NB4 (cell line): ENCODE data around the gene INHBB.

Experiments
- DNase-seq: peaks from one replicate; pipeline ENCODE4 v3.0.0; 2010; ENCODE audit warnings: low read depth
- H3K4me3 ChIP-seq: one replicate; pipeline ENCODE4 v1.5.1; 2011; ENCODE audit warnings: mild to moderate bottlenecking, low read depth, low read length, moderate library complexity
- CTCF ChIP-seq: IDR thresholded peaks from one replicate; pipeline ENCODE4 v1.5.1; 2012; ENCODE audit warnings: low read depth, low read length
- MAX ChIP-seq: IDR thresholded peaks from 2 replicates; pipeline ENCODE4 v1.6.1; 2011; ENCODE audit warnings: low read depth, low read length
- MYC ChIP-seq: IDR thresholded peaks from 2 replicates; pipeline ENCODE4 v1.6.1; 2011; ENCODE audit warnings: low read depth, low read length
- POLR2A ChIP-seq: IDR thresholded peaks from 2 replicates; pipeline ENCODE4 v1.6.1; 2011; ENCODE audit warnings: mild to moderate bottlenecking; ENCODE audit not compliant: insufficient read length; ENCODE audit errors: extremely low read depth

Gene INHBB

GRCh38 chr2:120366698-120367097, 20.8 kb downstream of the INHBB start:
- H3K4me3 ChIP-seq = no peak overlapping the region
- no peak for DNase-seq
- no peak for TF ChIP-seq CTCF
- no peak for TF ChIP-seq MAX
- TF ChIP-seq MYC = no peak
- TF ChIP-seq POLR2A = no peak

GRCh38 chr2:120367221-120367620, 21.3 kb downstream of the INHBB start:
- DNase-seq = no peak
- H3K4me3 ChIP-seq = no peak overlapping the region
- TF ChIP-seq CTCF = no peak
- TF ChIP-seq POLR2A = no peak
- no peak for TF ChIP-seq MAX
- TF ChIP-seq MYC = no peak

- no peak for TF ChIP-seq POLR2A
- TF ChIP-seq MYC = no peak
- TF ChIP-seq MAX = no peak
- TF ChIP-seq CTCF = no peak
- no peak for DNase-seq
- no peak overlapping the region for H3K4me3 ChIP-seq
These were observed 21.7 kb downstream of the INHBB start for GRCh38 chr2:120367649-120368048.

- DNase-seq = no peak
- H3K4me3 ChIP-seq = no peak overlapping the region
- TF ChIP-seq CTCF (no peak), MYC (no peak), MAX (no peak), POLR2A (no peak)
These were observed 22.1 kb downstream of the INHBB start for GRCh38 chr2:120368086-120368485.

- no peak for DNase-seq
- TF ChIP-seq MYC (no peak), CTCF (no peak), MAX (no peak), POLR2A (no peak)
- H3K4me3 ChIP-seq = no peak overlapping the region
These were observed 23.3 kb downstream of the INHBB start for GRCh38 chr2:120369250-120369649.

GRCh38 chr2:120371969-120372625, 26.2 kb downstream of the INHBB start:
- no peak overlapping the region for H3K4me3 ChIP-seq
- DNase-seq = no peak
- TF ChIP-seq CTCF = no peak
- no peak for TF ChIP-seq MYC
- no peak for TF ChIP-seq POLR2A
- TF ChIP-seq MAX = no peak
